Type B pancreatic cell (in vitro differentiated cells): ENCODE measurements around the gene ENTPD8. TPM values are rescaled to one million over a fixed set of nuclear protein-coding genes. Genes with fewer than 3 reads are reported as not detected.

Experiments used
- DNase-seq: peaks from one replicate; pipeline ENCODE4 v3.0.0; 2021; ENCODE audit warnings: mixed read lengths; ENCODE audit not compliant: unreplicated experiment; ENCODE audit errors: extremely low spot score
- H3K27ac Mint-ChIP-seq: 2 replicates; pipeline ENCODE4 v1.8.0; 2021; ENCODE audit warnings: mild to moderate bottlenecking, mixed read lengths
- H3K27me3 Mint-ChIP-seq: 2 replicates; pipeline ENCODE4 v1.8.0; 2021; ENCODE audit warnings: mixed read lengths
- H3K36me3 Mint-ChIP-seq: 2 replicates; pipeline ENCODE4 v1.8.0; 2021; ENCODE audit warnings: mixed read lengths
- H3K4me1 Mint-ChIP-seq: one replicate; pipeline ENCODE4 v1.8.0; 2021; ENCODE audit warnings: mixed read lengths; ENCODE audit not compliant: unreplicated experiment
- H3K4me3 Mint-ChIP-seq: 2 replicates; pipeline ENCODE4 v1.8.0; 2021; ENCODE audit warnings: mild to moderate bottlenecking, mixed read lengths
- H3K9me3 Mint-ChIP-seq: 2 replicates; pipeline ENCODE4 v1.8.0; 2021; ENCODE audit warnings: mixed read lengths
- total RNA-seq: library from RNA; stranded (reverse); gene quantifications from 2 replicates; pipeline ENCODE4 v1.2.1, GENCODE V29; 2021; ENCODE audit warnings: low replicate concordance
- TF ChIP-seq, protein P1 (sequence below): fragments of 200-600 bp; sonication (generic); conservative IDR thresholded peaks from 2 replicates; pipeline ENCODE4 v1.5.0; 2021; ENCODE audit warnings: antibody characterized with exemption, mild to moderate bottlenecking

ENTPD8 gene
- total RNA-seq, 1 donor from 2014 or later: 2.1 TPM

DNA sequence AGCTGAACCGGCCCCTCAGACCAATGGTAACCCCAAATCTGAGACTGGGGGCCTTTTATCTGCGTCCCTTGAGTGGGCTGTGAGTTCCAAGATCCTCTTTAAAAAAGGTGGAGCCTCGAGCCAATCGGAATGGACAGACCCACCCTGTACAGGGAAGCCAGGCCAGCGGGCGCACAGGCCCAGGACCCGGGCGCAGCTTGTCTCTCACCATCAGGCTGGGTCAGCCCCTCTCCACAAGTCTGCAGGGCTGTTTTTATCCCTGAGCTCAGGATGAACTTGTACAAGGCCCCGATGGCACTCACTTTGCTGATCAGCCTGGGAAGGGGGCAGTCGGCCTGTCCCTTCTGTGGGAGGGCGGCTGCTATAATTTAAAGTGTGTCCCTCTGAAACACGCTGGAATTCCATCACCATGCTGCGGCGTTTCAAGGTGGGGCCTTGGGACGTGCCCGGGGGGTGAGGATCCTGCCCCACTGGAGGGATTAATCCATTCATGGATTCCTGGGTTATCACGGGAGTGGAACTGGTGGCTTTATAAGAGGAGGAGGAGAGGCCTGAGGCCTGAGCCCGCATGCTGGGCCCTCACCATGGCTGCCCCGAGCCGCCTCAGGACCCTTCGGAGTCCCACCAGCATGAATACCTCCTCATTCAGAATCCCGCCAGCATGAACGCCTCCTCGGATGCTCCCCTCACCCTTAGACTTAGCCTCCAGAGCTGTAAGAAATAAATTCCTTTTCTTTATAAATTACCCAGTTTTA, 32.3 kb downstream of the ENTPD8 start:
- H3K36me3 Mint-ChIP-seq: no peaks in the 10 kb centered on the region
- TF ChIP-seq, protein P1, sequence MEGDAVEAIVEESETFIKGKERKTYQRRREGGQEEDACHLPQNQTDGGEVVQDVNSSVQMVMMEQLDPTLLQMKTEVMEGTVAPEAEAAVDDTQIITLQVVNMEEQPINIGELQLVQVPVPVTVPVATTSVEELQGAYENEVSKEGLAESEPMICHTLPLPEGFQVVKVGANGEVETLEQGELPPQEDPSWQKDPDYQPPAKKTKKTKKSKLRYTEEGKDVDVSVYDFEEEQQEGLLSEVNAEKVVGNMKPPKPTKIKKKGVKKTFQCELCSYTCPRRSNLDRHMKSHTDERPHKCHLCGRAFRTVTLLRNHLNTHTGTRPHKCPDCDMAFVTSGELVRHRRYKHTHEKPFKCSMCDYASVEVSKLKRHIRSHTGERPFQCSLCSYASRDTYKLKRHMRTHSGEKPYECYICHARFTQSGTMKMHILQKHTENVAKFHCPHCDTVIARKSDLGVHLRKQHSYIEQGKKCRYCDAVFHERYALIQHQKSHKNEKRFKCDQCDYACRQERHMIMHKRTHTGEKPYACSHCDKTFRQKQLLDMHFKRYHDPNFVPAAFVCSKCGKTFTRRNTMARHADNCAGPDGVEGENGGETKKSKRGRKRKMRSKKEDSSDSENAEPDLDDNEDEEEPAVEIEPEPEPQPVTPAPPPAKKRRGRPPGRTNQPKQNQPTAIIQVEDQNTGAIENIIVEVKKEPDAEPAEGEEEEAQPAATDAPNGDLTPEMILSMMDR: no peak
- no peak overlapping the region for H3K4me3 Mint-ChIP-seq
- H3K27ac Mint-ChIP-seq: no peak overlapping the region
- H3K4me1 Mint-ChIP-seq: no peaks in the 10 kb centered on the region
- DNase-seq: no peak
- H3K9me3 Mint-ChIP-seq: no peaks in the 10 kb centered on the region
- H3K27me3 Mint-ChIP-seq: no peaks in the 10 kb centered on the region

GRCh38 chr9:137407590-137408300, 33.4 kb downstream of the ENTPD8 start:
- Mint-ChIP-seq H3K4me3 (no peak overlapping the region), H3K27me3 (no peaks in the 10 kb centered on the region), H3K4me1 (no peaks in the 10 kb centered on the region), H3K27ac (no peak overlapping the region), H3K36me3 (peaks cover under 1% of the 10 kb centered on the region), H3K9me3 (no peaks in the 10 kb centered on the region)
- TF ChIP-seq, protein P1: no peak
- no peak for DNase-seq

DNA sequence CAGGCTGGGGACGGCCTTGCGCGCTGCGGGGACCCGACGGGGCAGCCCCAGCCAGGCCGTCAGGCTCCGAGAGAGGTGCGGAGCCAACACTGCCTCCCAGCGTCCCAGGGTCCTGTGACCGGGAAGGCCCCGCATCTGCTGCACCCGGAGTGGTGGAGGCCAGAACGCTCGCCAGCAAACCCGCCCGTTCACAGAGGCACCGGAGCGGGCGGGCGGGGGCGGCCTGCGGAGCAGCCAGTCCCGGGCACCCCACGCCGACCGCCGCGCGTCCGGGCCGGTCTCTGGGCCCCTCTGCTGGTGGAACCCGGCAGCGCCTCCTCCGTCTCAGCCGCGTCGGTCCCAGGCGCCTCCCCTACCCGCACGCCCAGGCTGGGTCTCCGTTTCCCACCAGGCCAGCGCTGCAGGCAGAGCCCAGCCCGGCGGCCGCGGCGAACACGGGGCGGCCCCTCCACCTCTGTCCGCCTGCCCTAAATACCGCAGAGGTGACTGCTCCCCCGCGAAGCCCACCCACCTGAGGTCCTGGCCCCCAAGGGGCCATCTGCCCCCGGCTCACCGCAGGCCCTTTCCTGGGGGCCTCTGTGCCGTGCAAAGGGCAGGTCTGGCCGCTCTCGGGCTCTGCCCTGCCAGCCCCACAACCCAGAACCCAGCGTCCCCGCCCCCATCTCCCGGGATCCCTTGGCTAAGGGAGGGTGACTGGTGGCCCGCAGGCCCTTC, 34.1 kb downstream of the ENTPD8 start:
- H3K27me3 Mint-ChIP-seq: no peaks in the 10 kb centered on the region
- H3K4me1 Mint-ChIP-seq: no peaks in the 10 kb centered on the region
- no peaks in the 10 kb centered on the region for H3K9me3 Mint-ChIP-seq
- TF ChIP-seq, protein P1: peak; percentile 91
- no peak overlapping the region for H3K4me3 Mint-ChIP-seq
- no peak overlapping the region for H3K27ac Mint-ChIP-seq
- peak; percentile 85 for DNase-seq
- H3K36me3 Mint-ChIP-seq: peaks cover 8% of the 10 kb centered on the region

GRCh38 chr9:137406085-137406760, 34.9 kb downstream of the ENTPD8 start:
- H3K36me3 Mint-ChIP-seq: peaks cover 8% of the 10 kb centered on the region
- H3K9me3 Mint-ChIP-seq: no peaks in the 10 kb centered on the region
- no peak for DNase-seq
- no peak overlapping the region for H3K4me3 Mint-ChIP-seq
- no peak overlapping the region for H3K27ac Mint-ChIP-seq
- TF ChIP-seq, protein P1: no peak
- H3K27me3 Mint-ChIP-seq: no peaks in the 10 kb centered on the region
- no peaks in the 10 kb centered on the region for H3K4me1 Mint-ChIP-seq

DNA sequence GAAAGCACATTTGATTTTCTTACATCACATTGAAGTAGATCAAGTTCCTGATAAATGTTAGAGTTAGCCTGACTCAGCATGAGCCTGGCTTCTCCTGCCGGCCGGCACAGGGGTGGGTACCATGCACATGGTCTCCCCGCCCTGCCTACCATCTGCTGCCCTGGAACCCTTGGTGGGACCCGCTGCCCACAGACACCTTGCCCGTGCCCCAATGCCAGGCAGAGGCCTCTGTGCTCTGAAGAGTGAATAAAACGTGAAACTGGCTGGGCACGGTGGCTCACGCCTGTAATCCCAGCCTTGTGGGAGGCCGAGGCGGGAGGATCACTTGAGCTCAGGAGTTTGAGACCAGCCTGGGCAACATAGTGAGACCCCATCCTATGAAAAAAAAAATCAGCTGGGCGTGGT, 35.5 kb downstream of the ENTPD8 start:
- H3K9me3 Mint-ChIP-seq: no peaks in the 10 kb centered on the region
- peaks cover 8% of the 10 kb centered on the region for H3K36me3 Mint-ChIP-seq
- no peak overlapping the region for H3K4me3 Mint-ChIP-seq
- H3K27ac Mint-ChIP-seq: no peak overlapping the region
- no peaks in the 10 kb centered on the region for H3K4me1 Mint-ChIP-seq
- H3K27me3 Mint-ChIP-seq: no peaks in the 10 kb centered on the region
- DNase-seq: no peak
- TF ChIP-seq, protein P1: no peak
